Cerebellar nuclear complex (tissue), 1 donor: ENCODE results near the gene ACTR1B.
A peak's percentile ranks its signal among the peaks of the same experiment; 100 is the strongest.
"Not testable (repeated sequence)": the region's sequence is repeated elsewhere in the genome, so short reads cannot be mapped to it uniquely, and the experiment has no call there.

ENCODE experiments used
- DNase-seq, 2 experiments: peaks; one replicate each; lab custom pipeline; 2025; lab: John Stamatoyannopoulos, UW

The ACTR1B gene

GRCh38 chr2:97663962-97664635 is at the start of gene ACTR1B:
Gene ACTR1B (minus strand): TSS chr2:97664044. CDS start chr2:97663890, 154 bp downstream.
- peak; percentile 91 to 97 for DNase-seq

GRCh38 chr2:97712693-97713295 is 49.0 kb upstream of the ACTR1B start:
- DNase-seq: no peak

GRCh38 chr2:97712175-97712574 is 48.3 kb upstream of the ACTR1B start:
- DNase-seq: not testable (repeated sequence)

- DNase-seq: no peak
These were observed 47.5 kb upstream of the ACTR1B start for GRCh38 chr2:97711394-97711711.

GRCh38 chr2:97708608-97709007 is 44.8 kb upstream of the ACTR1B start:
- DNase-seq: no peak

- DNase-seq: no peak
These were observed 44.2 kb upstream of the ACTR1B start for GRCh38 chr2:97708048-97708380.

- DNase-seq: no peak
These were observed 43.7 kb upstream of the ACTR1B start for GRCh38 chr2:97707362-97708047.

GRCh38 chr2:97706708-97707345 is 43.0 kb upstream of the ACTR1B start:
- no peak for DNase-seq

- no peak for DNase-seq
These were observed 42.3 kb upstream of the ACTR1B start for GRCh38 chr2:97706112-97706511.

GRCh38 chr2:97704989-97705388 is 41.1 kb upstream of the ACTR1B start:
- DNase-seq: no peak

- DNase-seq: no peak
These were observed 39.9 kb upstream of the ACTR1B start for GRCh38 chr2:97703741-97704140.

GRCh38 chr2:97702731-97703470 is 39.1 kb upstream of the ACTR1B start:
- no peak for DNase-seq

- no peak for DNase-seq
These were observed 38.1 kb upstream of the ACTR1B start for GRCh38 chr2:97701851-97702465.

- no peak for DNase-seq
These were observed 37.3 kb upstream of the ACTR1B start for GRCh38 chr2:97701186-97701585.

- DNase-seq: no peak
These were observed 36.1 kb upstream of the ACTR1B start for GRCh38 chr2:97699765-97700444.

GRCh38 chr2:97698530-97698929 is 34.7 kb upstream of the ACTR1B start:
- no peak for DNase-seq

GRCh38 chr2:97697252-97698235 is 33.7 kb upstream of the ACTR1B start:
- peak; percentile 18 to 68 for DNase-seq

- no peak for DNase-seq
These were observed 31.9 kb upstream of the ACTR1B start for GRCh38 chr2:97695744-97696143.

- DNase-seq: no peak
These were observed 29.6 kb upstream of the ACTR1B start for GRCh38 chr2:97693476-97693875.

- DNase-seq: no peak
These were observed 27.3 kb upstream of the ACTR1B start for GRCh38 chr2:97691166-97691565.
